Stimulated activated CD4-positive, alpha-beta T cell treated with anti-CD3 and anti-CD28 coated beads, TNF-alpha, amount 100 ng/mL, for 48 hours (primary cell): ENCODE data around the gene GREB1.
A peak's percentile ranks its signal among the peaks of the same experiment; 100 is the strongest.

Experiments used
- DNase-seq, 3 donors: peaks; one replicate each; pipeline ENCODE4 v3.0.0-alpha.2; 2020; ENCODE audit warnings: low read depth in 3 of 3

GREB1 gene

DNA sequence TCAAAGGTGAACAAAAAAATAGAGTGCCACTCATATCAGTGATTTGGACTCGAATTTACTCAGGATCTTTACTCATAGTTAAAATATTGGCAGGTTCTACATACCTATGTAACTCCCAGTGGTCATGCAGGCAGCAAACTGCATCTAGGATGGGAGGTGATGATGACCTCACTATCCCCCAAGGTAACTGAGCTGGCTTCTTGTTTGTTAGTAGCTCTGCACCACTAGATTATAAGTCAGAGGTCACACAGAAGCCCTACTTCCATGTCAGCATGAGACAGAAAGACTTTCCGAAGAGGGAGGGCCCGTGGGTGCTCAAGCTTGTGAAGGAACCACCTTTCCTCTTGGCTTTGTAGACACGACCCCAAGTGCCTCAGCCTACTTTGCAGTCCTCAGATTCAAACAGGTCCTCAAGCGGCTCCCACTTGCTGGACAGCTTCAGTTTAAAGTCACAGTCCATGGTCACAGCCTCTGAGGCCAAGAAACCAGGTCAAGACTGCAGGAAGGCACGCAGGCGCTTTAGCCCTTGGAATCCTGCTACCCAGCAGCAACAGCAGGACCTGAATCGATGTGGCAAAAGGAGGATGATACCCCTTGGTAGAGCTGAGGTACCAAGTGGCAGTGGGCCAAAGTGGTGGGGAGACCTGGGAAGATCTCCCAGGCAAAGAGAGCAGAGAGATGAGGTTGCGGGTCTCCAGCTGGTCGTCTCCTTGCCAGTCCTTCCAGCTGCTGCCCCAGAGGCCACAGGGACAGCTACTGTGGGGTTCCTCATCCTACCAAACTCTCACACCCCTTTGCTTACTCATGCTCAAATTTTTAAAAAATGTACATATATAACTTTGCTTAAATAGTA lies 131.9 kb downstream of the GREB1 start:
- DNase-seq: no peak

DNA sequence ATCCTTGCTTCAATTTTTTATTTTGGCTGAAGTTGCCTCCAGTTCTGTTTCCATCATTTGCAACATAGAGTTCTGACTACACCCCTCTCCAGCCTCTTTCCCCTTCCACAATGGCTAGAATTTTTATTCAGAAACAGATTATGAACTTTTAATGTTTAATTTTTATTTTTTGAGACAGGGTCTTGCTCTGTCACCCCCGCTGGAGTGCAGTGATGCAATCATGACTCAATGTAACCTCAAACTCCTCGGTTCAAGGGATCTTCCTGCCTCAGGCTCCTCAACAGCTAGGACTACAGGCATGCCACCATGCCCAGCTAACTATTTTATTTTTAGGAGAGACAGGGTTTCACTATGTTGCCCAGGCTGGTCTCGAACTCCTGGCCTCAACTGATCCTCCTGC lies 133.3 kb downstream of the GREB1 start:
- no peak for DNase-seq

DNA sequence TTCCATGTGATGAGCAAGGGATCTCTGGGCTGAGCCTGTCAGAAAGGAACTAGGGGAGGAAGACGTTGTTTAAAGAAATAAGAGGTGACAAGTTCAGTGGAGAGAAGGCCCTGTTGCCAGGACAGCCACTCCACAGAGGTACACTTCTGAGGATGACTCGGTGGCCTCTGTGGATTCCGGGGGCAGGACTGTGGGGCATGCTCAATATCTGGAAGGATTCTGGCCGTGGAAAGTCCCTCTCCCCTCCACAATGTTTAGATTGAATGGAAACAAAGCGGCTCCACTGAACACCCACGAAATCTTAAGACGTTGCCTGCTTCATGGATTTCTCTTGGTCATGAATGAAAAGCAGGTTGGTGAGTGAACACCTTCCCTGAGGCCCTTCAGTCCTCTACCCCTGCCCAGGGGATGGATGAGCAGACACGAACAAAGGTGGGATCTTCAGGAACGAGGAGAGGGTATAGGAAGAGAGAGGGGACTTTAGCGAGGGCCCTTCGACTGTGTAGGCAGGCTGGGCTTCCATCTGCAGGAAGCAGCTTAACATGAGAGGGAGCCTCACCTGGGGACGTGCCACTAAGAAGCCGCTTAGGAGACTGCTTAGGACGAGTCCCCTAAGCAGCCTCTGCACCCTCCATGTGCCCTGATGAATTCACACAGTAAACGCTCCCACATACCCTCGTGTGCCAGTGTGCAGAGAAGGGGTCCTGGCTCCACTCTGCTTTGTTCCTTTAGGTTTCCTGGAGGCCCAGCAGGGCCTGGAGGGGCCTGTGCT lies 134.2 kb downstream of the GREB1 start:
- no peak for DNase-seq

DNA sequence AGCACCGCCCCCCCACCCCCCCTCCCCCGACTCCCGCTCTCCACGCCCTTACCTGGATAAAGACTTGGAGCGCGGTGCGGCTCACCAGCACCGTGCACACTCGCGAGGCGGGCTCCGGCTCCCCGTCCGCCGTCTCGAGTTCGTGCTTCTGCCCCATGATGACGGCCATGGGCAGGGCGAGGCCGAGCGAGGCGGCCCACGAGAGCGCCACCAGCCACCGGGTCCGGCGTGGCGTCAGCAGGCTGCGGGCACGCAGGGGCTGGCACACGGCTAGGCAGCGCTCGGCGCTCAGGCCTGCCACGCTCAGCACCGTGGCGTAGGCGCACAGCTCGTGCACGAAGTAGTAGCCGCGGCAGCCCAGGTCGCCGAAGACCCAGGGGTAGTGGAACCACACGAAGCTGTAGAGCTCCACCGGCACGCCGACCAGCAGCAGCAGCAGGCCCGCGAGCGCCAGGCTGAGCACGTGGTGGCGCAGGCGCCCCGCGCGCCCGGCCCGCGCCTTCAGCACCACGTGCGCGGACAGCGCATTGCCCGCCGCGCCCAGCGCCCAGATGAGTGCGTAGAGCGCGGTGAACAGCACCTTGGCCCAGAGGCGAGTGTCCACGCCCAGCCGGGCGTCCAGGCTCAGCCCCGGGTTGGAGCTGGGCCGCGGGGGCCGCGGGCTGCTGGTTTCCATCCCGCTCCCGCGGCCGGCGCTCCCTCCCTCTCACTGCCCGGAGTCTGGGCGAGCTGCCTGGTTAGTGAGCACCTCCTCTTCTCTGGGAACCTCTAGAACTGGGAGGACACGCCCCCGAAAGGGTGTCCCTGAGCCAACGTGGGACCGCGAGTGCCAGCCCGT lies 135.8 kb downstream of the GREB1 start, which contains the start of gene NTSR2:
Gene NTSR2 (minus strand): TSS at position 742 of the 838 bp plus-strand sequence. CDS start 66 bp downstream, at position 676.
- DNase-seq: peak in 2 of 3 donors; percentile 12 to 27

DNA sequence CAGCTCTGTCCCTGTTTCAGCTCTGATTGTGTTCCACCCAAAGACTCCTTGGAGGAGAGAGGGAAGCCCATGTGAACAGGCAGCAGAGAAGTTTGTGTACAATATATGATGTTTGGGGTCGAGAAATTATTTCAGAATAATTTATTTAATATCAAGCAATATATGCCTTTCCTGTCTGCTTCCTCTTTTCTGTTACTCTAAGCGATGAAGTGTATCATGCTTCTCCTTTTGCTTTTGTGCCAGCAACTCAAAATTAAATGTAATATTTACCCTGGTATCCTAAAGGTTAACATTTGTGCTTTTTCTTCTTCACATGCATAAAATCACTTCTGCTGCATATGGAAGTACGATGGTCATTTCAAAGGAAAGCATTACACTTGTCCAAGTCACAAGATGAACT lies 138.6 kb downstream of the GREB1 start:
- no peak for DNase-seq

DNA sequence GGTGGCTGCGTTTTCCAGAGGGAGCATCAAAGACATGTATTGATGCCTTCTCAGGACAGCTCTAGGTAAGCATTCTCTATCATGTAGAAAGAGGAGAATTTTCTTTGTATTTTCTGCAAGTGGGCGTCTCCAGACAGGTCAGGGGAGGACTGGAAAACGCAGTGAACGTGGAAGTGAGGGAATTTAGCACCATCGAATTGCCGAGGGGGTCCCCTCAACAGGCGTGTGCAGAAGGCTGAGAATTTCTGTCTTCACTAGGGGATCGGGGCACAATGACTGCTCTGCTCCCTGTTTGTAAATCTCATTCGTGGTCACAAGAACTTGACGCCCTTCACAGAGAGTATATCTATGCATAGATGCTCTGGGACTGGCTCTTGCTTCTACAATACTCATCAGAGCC lies 141.1 kb downstream of the GREB1 start:
- DNase-seq: no peak

DNA sequence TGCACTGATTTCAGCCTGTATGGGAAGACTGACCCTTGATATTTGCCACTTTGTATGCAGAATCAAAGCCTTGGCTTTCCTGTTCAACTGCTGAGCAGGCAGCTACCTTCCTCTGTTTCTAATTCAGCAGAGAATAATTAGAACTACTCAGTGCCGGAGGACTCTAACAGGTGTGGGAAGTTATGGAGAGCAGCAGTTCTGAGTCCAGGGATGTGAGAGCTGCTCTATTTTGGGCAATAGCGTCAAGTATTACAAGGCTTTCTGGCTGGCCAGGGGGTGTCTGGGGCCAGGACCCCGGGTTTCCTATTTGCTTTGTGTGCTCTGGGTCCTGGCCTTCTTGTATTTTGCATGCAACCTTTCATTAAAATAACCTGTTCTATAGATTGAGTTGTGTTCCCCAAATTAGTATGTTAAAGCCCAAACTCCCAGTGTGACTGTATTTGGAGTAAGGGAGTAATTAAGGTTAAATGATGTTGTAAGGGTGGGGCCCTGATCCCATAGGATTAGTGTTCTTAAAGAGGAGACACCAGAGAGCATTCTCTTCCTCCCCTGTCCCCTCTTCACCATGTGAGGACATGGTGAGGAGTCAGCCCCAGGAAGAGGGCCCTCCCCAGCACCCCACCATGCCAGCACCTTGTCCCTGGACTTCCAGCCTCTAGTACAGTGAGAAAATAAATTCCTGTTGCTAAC lies 141.7 kb downstream of the GREB1 start:
- DNase-seq: no peak

DNA sequence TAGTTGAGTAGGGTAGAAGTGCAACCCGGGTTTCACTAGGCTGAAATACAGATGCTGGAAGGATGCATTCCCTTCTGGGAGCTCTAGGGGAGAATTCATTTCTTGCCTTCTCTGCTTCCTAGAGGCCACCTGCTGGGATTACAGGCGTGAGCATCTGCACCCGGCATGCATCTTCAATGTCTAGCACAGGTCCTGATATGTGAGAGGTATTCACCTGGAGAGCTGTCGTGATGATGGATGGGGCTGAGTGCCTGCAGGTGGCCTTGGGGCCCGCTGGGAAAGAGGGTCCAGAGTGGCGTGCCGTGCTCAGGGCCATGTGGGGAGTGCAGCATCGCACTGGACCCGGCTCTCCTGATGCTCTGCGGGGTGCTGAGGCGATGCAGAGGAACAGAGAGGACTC lies 142.8 kb downstream of the GREB1 start:
- DNase-seq: no peak

DNA sequence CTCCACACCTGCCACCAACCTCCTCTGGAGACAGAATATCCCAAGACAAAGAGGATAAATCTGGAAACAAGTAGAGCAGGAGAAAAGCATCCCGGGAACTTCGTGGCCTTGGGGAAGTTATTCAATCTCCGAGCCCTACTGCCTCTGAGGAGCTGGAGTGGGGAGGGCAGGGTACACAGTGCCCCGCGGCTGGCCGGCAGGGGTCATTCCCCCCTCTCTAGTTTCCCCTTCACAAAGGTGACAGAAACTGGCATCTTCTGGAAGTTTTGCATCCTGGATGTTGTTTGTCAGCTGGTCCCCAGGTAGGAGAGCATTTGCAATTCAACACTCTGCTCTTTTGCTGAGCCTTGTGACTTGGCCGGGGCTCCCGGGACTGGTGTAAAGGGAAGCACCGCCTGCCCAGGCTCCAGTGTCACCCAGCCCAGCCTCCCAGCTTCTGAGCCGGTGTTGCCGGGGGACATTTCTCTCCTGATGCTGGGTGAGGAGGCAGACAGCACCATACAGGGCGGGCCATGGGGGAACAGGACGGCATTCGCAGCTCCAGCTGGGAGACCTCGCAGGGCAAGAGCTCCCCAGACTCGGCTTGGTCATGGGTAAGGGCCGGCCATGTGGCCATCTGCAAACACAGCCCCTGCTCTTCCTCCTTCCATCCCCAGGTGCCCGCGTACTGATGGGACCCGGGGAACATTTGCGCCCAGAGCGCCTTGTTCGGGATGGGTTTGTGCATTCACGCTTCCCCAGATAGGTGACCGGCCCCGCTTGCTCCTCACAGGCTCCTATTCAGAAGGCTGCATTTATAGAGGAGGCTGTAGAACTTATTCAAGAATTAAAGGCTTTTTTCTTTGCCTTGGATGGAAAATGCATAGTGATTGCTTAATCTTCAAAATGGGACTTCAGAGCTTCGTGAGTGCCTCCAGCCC lies 143.6 kb downstream of the GREB1 start:
- DNase-seq: no peak

DNA sequence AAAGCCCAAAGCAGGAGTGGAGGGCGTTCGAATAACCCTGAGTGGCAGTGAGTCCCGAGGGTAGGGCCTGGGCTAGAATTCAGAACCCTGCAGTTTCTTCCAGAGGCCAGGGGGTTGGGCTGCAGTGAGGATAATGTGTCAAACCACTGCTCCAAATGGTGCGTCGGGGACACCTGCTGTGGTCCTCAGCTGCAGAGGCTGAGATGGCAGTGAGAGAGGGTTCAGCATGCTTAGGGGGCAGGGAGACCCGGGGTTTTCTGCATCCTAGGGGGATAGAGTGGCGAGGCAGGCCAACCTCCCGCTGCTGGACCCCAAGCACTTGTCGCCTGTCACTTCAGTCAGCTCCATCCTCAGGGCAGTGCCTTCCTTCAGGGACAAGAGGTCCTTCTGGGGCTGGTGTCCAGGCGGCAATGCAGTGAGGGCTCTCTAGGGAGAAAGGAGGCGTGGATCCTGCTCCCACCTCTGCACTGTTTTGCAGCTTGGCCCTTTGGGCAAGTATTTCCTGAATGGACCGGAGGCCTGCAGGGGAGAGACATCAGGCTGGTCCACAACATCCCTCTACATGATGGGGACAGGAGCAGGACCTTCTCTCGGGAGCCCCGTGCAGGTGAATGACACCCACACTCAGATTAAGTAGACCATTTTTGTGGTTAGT lies 144.6 kb downstream of the GREB1 start:
- no peak for DNase-seq

DNA sequence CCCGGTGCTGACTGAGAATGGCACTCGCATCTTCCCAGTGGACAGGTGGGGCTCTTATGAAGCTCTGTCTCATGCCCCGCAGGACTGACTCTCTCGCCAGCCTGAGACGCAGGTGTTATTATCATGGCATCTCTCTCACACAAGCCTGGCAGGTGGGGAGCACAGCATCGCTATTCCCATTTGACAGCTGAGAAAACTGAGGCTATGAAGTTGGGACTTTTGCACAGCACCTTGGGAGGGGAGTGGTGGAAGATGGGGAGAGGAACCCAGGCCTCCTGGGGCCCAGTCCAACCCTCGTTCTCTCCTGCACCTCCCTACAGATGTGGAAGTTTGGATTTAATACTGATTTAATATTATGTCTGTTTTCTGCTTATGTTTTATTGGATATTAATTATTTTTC lies 145.2 kb downstream of the GREB1 start:
- DNase-seq: no peak

DNA sequence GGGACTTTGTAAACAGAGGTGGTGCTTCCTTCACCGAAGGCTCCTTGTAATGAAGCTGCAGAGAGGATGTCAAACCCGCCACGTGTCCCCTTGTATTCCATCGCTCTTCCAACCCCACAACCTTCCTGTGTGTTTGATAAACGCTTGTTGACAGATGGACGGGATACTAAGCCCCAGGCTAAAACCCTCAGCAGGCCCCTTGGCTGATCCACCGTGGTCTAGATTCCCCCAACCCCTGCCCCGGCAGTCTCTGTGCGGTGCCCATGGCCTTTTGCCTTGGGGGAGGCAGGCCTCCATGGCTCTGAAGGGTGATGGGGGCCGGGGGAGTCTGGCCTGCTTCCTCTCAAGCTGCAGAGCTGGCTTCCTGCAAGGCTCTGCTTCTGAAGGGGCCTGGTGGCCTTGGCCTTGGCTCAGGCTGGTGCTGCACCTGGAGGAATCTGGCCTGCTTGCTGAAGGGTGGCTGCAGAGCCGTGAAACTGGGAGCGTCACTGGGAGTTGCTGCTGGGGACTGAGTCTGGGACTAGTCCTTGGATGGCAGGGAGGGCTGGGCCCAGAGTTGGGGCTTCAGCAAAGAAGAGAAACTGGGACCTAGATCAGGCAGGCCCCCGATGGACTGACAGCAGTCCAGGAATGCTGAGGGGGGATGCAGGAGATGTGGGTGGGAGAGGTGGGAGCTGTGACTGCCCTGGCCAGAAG lies 145.8 kb downstream of the GREB1 start:
- DNase-seq: no peak

DNA sequence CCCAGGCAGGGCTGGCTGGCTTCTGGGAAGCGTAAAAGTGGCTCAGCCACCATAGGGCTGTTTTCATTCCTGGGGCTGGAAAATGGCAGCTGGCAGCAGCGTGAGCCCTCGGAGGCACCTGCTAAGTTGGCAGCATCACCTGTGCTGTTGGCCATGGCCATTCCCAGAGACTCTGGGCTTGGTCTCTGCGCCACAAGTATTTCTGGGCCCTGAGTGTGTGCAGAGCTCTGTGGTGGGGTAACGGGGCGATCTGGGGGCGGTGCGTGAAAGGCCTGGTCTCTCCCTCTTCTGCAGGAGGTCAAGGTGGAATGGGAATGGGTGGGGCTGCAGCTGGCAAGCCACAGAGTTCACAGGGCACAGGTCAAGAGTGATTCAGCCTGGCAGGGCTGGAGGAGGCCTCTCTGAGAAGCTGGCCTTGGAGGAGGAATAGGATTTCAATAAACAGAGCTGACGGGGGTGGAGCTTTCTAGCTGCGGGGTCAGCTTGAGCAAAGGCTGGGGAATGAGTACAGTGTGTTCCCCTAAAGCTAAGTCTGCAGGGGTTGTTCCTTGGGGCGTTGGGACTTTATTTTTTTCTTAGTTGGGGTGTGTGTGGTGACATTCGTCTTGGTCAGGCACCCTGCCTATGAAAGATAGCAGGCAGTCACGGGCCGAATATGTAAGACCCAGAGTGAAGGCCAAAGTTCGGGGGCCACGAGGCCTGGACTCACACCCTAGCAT lies 146.5 kb downstream of the GREB1 start:
- DNase-seq: no peak

DNA sequence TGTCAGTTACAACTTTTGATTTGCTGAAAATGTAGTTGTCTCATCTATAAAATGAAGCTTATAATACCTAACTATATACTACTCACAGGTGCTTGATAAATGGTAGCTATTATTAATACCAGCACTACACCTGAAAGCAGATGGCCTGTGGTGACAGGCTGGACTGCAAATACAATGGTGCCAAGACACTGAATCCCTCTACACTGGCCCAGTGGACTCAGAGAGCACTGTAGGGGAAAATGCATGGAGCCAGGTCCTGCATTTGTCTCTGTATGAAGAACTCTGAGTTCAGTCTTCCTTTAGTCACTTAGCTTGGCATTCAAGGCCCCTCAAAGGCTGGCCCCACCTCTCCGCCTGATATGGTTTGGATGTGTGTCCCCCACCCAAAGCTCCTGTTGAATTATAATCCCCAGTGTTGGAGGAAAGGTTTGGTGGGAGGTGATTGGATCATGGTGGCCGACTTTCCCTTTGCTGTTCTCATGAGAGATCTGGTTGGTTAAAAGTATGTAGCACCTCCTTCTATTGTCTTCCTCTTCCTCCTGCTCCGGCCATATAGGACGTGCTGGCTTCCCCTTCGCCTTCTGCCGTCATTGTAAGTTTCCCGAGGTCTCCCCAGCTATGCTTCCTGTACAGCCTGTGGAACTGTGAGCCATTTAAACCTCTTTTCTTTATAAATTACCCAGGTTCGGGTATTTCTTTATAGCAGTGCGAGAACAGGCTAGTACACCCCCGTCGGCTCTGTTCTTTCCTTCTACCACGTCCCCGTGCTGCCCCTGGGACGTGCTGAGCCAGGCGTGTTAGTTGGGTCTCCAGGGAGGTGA lies 147.3 kb downstream of the GREB1 start:
- DNase-seq: no peak

DNA sequence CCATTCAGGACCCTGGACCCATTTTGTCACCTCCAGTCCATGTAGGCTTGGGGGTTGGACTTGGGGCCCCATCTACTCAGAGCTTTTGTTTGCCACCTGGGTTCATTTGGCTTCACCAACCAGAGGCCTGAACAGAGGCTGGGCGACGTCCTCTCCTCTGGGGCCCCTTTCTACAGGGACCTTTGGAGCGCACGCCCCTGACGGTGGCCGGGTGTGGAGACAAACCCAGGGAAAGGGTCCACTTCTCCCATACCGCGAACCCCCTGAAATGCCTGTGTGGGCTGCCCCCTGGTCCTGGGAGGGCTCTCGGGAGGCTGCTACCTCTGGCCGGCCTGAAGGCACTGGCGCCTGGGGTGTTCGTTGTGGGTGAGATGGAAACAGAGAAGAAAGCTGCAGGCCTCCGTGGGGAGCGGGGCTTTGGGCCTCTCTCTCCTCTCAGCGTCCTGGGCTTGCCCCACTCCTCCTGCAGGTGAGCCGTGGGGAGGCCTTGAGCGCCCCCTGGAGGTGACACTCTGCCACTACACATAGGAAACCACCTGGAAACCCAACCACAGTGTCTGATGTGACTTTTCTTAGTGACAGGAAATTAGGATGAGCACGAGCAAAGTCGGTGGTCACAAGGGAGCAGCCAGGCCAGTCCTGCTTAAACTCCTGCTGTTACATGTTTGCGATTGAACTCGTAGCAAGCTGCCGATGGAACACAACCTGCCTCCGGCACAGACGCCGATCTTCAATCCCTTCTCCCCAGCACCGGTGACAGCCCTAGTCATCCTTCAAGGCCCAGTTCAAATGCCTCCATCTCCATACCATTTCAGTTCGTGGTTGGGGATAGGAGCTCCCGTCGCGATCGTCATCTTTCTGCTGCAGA lies 148.1 kb downstream of the GREB1 start:
- DNase-seq: peak; percentile 41 to 46 (median 43)

DNA sequence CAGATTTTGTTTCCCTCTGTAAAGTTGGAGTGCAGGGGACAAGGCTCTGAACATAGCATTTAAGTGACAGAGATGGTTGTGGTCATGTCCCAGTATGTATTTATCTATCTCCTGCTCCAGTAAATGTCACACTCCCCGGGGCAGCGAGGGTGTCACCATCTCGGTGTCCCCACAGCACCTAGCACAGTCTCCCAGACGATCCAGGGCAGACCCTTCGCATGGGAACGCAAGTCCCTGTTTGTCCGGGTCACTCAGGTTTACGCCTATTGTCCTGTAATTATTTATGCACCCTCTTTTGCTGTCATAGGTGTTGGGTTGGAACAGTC lies 148.7 kb downstream of the GREB1 start:
- DNase-seq: no peak

DNA sequence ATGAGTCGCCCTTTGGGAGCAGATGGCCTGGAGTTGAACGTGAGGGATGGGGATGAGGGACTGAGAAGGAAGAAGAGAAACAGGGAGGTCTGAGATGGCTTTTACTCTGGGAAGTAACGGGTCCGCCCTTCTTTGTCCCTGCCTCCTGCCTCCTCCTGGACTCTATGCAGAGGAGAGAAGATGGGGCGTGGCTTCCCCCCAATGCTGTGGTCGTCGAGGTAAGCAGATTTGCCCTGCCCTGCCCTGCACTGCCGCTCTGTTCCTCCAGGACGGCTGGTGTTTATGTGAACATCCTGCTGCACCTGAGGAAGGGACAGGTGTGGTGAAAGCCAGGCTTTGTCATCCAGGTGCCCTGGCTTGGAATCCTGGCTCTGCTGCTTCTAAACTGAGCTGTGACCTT lies 149.6 kb downstream of the GREB1 start:
- no peak for DNase-seq
